Measurements from ENCODE around the gene BACE1-AS. TPM values are rescaled to one million over a fixed set of nuclear protein-coding genes. Genes with fewer than 3 reads are reported as not detected.

The BACE1-AS gene
- total RNA-seq, 1 donor from 2014 or later, result 6.8 TPM

DNA sequence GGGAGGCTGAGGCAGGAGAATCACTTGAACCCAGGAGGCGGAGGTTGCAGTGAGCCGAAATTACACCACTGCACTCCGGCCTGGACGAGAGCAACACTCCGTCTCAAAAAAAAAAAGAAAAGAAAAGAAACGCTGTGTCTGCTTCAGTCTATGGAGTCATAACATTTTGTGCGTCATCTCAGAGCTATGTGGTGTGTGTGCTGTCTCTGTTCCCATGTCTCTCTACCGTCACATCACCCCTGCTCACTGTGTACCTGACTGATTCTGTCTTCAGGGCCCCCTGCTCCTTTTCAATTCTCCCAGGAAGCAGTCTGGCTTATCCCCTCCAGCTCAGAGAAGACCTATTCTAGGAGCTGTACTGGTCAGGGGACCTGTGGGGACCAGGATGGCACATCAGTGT is 7.0 kb downstream of the BACE1-AS start:
- Mint-ChIP-seq H3K9me3 (ENCODE audit: unreplicated experiment) (peaks cover 2% of the 10 kb centered on the region), H3K27ac (ENCODE audit: unreplicated experiment) (no peak overlapping the region), H3K4me1 (ENCODE audit: low read depth, unreplicated experiment) (peaks cover 23% of the 10 kb centered on the region), H3K36me3 (ENCODE audit: low read depth, unreplicated experiment) (peaks cover 21% of the 10 kb centered on the region), H3K27me3 (ENCODE audit: low read depth, unreplicated experiment) (no peaks in the 10 kb centered on the region), H3K4me3 (ENCODE audit: unreplicated experiment) (no peak overlapping the region)
- H3K9ac ChIP-seq (ENCODE audit: low read length), result no peak overlapping the region
- peaks cover 36% of the 10 kb centered on the region for H4K20me1 ChIP-seq (ENCODE audit: insufficient read depth, low read length)
- H2AFZ ChIP-seq (ENCODE audit: low read depth, low read length), result no peak overlapping the region
- peaks cover 1% of the 10 kb centered on the region for H3K36me3 ChIP-seq (ENCODE audit: insufficient read depth, low read length)
- DNase-seq (ENCODE audit: low read depth), result no peak
- TF ChIP-seq CTCF (IDR thresholded peaks at IDR 0.05; ENCODE audit: insufficient read depth, low read depth, low read length) (no peak), EZH2 (IDR thresholded peaks at IDR 0.05; ENCODE audit: insufficient read depth, low read length) (no peak)
- H3K27ac ChIP-seq (ENCODE audit: low read depth, low read length), result no peak overlapping the region
- H3K4me3 ChIP-seq (ENCODE audit: insufficient read depth, low read depth, low read length), result no peak overlapping the region
- FAIRE-seq, result no peak
- no peak overlapping the region for H3K4me2 ChIP-seq (ENCODE audit: low read length)
- H3K9me3 ChIP-seq (ENCODE audit: insufficient read depth, low read depth, low read length), result no peaks in the 10 kb centered on the region
- peaks cover 15% of the 10 kb centered on the region for H3K4me1 ChIP-seq (ENCODE audit: insufficient read depth, low read length)
- no peaks in the 10 kb centered on the region for H3K27me3 ChIP-seq (ENCODE audit: insufficient read depth, low read length)
- no peaks in the 10 kb centered on the region for H3K79me2 ChIP-seq (ENCODE audit: insufficient read depth, low read length)

- no peak overlapping the region for H2AFZ ChIP-seq (ENCODE audit: low read depth, low read length)
- H3K36me3 ChIP-seq (ENCODE audit: insufficient read depth, low read length), result no peaks in the 10 kb centered on the region
- H3K27ac ChIP-seq (ENCODE audit: low read depth, low read length), result no peak overlapping the region
- peaks cover 23% of the 10 kb centered on the region for H3K4me1 Mint-ChIP-seq (ENCODE audit: low read depth, unreplicated experiment)
- H3K9ac ChIP-seq (ENCODE audit: low read length), result peak overlapping the region; percentile 62
- no peaks in the 10 kb centered on the region for H3K27me3 ChIP-seq (ENCODE audit: insufficient read depth, low read length)
- peak overlapping the region; percentile 62 for H3K27ac Mint-ChIP-seq (ENCODE audit: unreplicated experiment)
- TF ChIP-seq CTCF (IDR thresholded peaks at IDR 0.05; ENCODE audit: insufficient read depth, low read depth, low read length) (no peak), EZH2 (IDR thresholded peaks at IDR 0.05; ENCODE audit: insufficient read depth, low read length) (no peak)
- H3K27me3 Mint-ChIP-seq (ENCODE audit: low read depth, unreplicated experiment), result no peaks in the 10 kb centered on the region
- no peak for FAIRE-seq
- no peak overlapping the region for H3K4me3 ChIP-seq (ENCODE audit: insufficient read depth, low read depth, low read length)
- peaks cover 18% of the 10 kb centered on the region for H3K36me3 Mint-ChIP-seq (ENCODE audit: low read depth, unreplicated experiment)
- no peaks in the 10 kb centered on the region for H3K79me2 ChIP-seq (ENCODE audit: insufficient read depth, low read length)
- peaks cover 15% of the 10 kb centered on the region for H3K4me1 ChIP-seq (ENCODE audit: insufficient read depth, low read length)
- H4K20me1 ChIP-seq (ENCODE audit: insufficient read depth, low read length), result peaks cover 46% of the 10 kb centered on the region
- DNase-seq (ENCODE audit: low read depth), result no peak
- H3K9me3 ChIP-seq (ENCODE audit: insufficient read depth, low read depth, low read length), result no peaks in the 10 kb centered on the region
- peaks cover 2% of the 10 kb centered on the region for H3K9me3 Mint-ChIP-seq (ENCODE audit: unreplicated experiment)
- H3K4me2 ChIP-seq (ENCODE audit: low read length), result peak overlapping the region; percentile 72
- H3K4me3 Mint-ChIP-seq (ENCODE audit: unreplicated experiment), result peak overlapping the region; percentile 45
These were observed 8.5 kb downstream of the BACE1-AS start for GRCh38 chr11:117299351-117300282.

DNA sequence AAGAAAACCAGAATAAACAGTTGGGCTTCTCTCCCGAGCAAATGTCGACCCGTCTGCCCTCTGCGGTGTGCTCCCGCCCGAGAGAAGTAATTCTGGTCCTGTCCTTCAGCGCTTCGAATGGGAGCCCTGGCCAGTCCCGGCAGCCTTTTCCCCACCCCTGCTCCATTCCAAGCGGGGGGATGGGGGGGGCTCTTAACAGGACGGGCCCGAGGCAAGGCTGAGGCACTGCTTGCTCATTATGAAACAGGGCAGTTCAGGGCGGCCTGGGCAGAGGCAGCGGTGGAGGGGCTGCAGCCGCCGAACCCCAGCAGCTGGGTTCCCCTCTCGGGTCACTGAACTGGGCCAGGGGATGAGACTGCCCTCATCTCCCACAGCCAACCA is 9.1 kb downstream of the BACE1-AS start:
- Histone ChIP-seq H3K27me3 (ENCODE audit: insufficient read depth, low read length) (no peaks in the 10 kb centered on the region), H3K9ac (ENCODE audit: low read length) (peak overlapping the region; percentile 62), H3K36me3 (ENCODE audit: insufficient read depth, low read length) (no peaks in the 10 kb centered on the region), H3K9me3 (ENCODE audit: insufficient read depth, low read depth, low read length) (no peaks in the 10 kb centered on the region), H2AFZ (ENCODE audit: low read depth, low read length) (no peak overlapping the region), H3K4me2 (ENCODE audit: low read length) (peak overlapping the region; percentile 72), H3K4me1 (ENCODE audit: insufficient read depth, low read length) (peaks cover 15% of the 10 kb centered on the region), H3K4me3 (ENCODE audit: insufficient read depth, low read depth, low read length) (no peak overlapping the region), H4K20me1 (ENCODE audit: insufficient read depth, low read length) (peaks cover 46% of the 10 kb centered on the region), H3K27ac (ENCODE audit: low read depth, low read length) (no peak overlapping the region), H3K79me2 (ENCODE audit: insufficient read depth, low read length) (no peaks in the 10 kb centered on the region)
- Mint-ChIP-seq H3K27ac (ENCODE audit: unreplicated experiment) (peak overlapping the region; percentile 62), H3K9me3 (ENCODE audit: unreplicated experiment) (peaks cover 2% of the 10 kb centered on the region), H3K4me3 (ENCODE audit: unreplicated experiment) (no peak overlapping the region), H3K4me1 (ENCODE audit: low read depth, unreplicated experiment) (peaks cover 23% of the 10 kb centered on the region), H3K36me3 (ENCODE audit: low read depth, unreplicated experiment) (peaks cover 14% of the 10 kb centered on the region), H3K27me3 (ENCODE audit: low read depth, unreplicated experiment) (no peaks in the 10 kb centered on the region)
- DNase-seq (ENCODE audit: low read depth) (peak; percentile 52), FAIRE-seq (no peak)
- TF ChIP-seq EZH2 (IDR thresholded peaks at IDR 0.05; ENCODE audit: insufficient read depth, low read length), result no peak
- no peak for TF ChIP-seq CTCF (IDR thresholded peaks at IDR 0.05; ENCODE audit: insufficient read depth, low read depth, low read length)

Measured in astrocyte (in vitro differentiated cells and primary cell).